HepG2 (cell line): ENCODE measurements around the gene ANKRD17. TPM values are rescaled to one million over a fixed set of nuclear protein-coding genes. Genes with fewer than 3 reads are reported as not detected.

Source experiments
- ATAC-seq: fragments of 200-7000 bp; cut with Tn5 transposase; 3 replicates; pipeline ENCODE4 v1.9.1; 2020; ENCODE audit warnings: mild to moderate bottlenecking, moderate library complexity
- BruUV-seq: library from RNA; stranded (reverse); fragments of 400-500 nt; replicated peaks from 2 replicates; lab custom pipeline; 2021; lab: Mats Ljungman, UMichigan
- CTCF ChIA-PET: fragments of 300-600 bp; formaldehyde crosslinking; extraction: SDS; loops from one replicate; lab custom pipeline; 2021; ENCODE audit warnings: low total read pairs, inconsistent platforms, low intra/inter-chr PET ratio; lab: Yijun Ruan, JAX
- POLR2A ChIA-PET: fragments of 350-600 bp; sonication (Branson Sonifier 250); formaldehyde crosslinking; loops from one replicate; lab custom pipeline; 2020; ENCODE audit warnings: antibody characterized with exemption, inconsistent platforms; lab: Yijun Ruan, JAX
- DNase-seq: peaks from one replicate; pipeline ENCODE4 v3.0.0-alpha.2; 2015; ENCODE audit warnings: low spot score
- FAIRE-seq: peaks from 3 replicates; lab custom pipeline; 2011; peaks lifted over from hg19 to GRCh38; lab: Jason Lieb, UNC
- H2AFZ ChIP-seq: one replicate; pipeline ENCODE4 v1.6.1; 2011; ENCODE audit warnings: low read length, inconsistent platforms
- H3K27ac ChIP-seq: fragments of 300-600 bp; 3 replicates; pipeline ENCODE4 v1.8.0; 2011; ENCODE audit warnings: mixed run types, mild to moderate bottlenecking, mixed read lengths, low read length, inconsistent platforms; ENCODE audit not compliant: insufficient read depth; ENCODE audit errors: extremely low read length
- H3K27me3 ChIP-seq, 2 experiments: fragments of 200-600 bp in 1 of 2; 2 replicates in 1 of 2; 3 replicates in 1 of 2; pipeline versions ENCODE4 v1.6.0 to v1.8.0; 2011; ENCODE audit warnings: low read length in 2 of 2, mild to moderate bottlenecking in 2 of 2, moderate library complexity in 2 of 2, inconsistent platforms in 1 of 2; ENCODE audit not compliant: insufficient read depth in 2 of 2, control insufficient read depth in 1 of 2
- H3K36me3 ChIP-seq, 2 experiments: fragments of 200-600 bp in 1 of 2; replicated peaks in 1 of 2; 2 replicates in 1 of 2; 3 replicates in 1 of 2; pipeline versions ENCODE4 v1.5.1 to v1.8.0; 2011; ENCODE audit warnings: low read length in 2 of 2, inconsistent platforms in 1 of 2; ENCODE audit not compliant: insufficient read depth in 2 of 2, control insufficient read depth in 1 of 2
- H3K4me1 ChIP-seq: 2 replicates; pipeline ENCODE4 v1.5.1; 2012; ENCODE audit warnings: low read length, inconsistent platforms; ENCODE audit not compliant: insufficient read depth
- H3K4me2 ChIP-seq: 2 replicates; pipeline ENCODE4 v1.6.0; 2011; ENCODE audit warnings: low read depth, low read length, inconsistent platforms
- H3K4me3 ChIP-seq, 3 experiments: fragments of 200-600 bp in 1 of 3; sonication (generic), shearing (Covaris generic) in 1 of 3; replicated peaks in 1 of 3; 2 replicates each; pipeline ENCODE4 v1.5.1; 2011 to 2016; ENCODE audit warnings: low read length in 3 of 3, inconsistent platforms in 2 of 3, low read depth in 2 of 3, mild to moderate bottlenecking in 2 of 3, control low read depth in 1 of 3, mixed read lengths in 1 of 3; ENCODE audit not compliant: insufficient read depth in 1 of 3
- H3K79me2 ChIP-seq: one replicate; pipeline ENCODE4 v1.6.1; 2011; ENCODE audit warnings: low read length, inconsistent platforms; ENCODE audit not compliant: insufficient read depth
- H3K9ac ChIP-seq: 2 replicates; pipeline ENCODE4 v1.6.0; 2011; ENCODE audit warnings: mild to moderate bottlenecking, low read depth, low read length, inconsistent platforms; ENCODE audit not compliant: insufficient read depth
- H3K9me3 ChIP-seq: 2 replicates; pipeline ENCODE4 v1.5.1; 2012; ENCODE audit warnings: mild to moderate bottlenecking, low read length
- H4K20me1 ChIP-seq: 2 replicates; pipeline ENCODE4 v1.6.0; 2011; ENCODE audit warnings: inconsistent platforms, mild to moderate bottlenecking, low read length, moderate library complexity; ENCODE audit not compliant: insufficient read depth
- CEBPB ChIP-seq: IDR thresholded peaks from 2 replicates; pipeline ENCODE4 v1.6.1; 2011; ENCODE audit warnings: low read depth, low read length, improper control_type of control experiment, borderline replicate concordance
- ESRRA ChIP-seq: sonication (generic); formaldehyde crosslinking; IDR thresholded peaks from 2 replicates; pipeline ENCODE4 v1.5.1; 2020; ENCODE audit warnings: mild to moderate bottlenecking, low read depth, missing genetic modification reagents
- GMEB2 ChIP-seq: IDR thresholded peaks from 2 replicates; pipeline ENCODE4 v1.6.1; 2016; ENCODE audit warnings: missing biosample characterization, missing genetic modification reagents, low read depth
- NFIB ChIP-seq: sonication (generic); formaldehyde crosslinking; IDR thresholded peaks from 2 replicates; pipeline ENCODE4 v1.9.0; 2021; ENCODE audit warnings: missing genetic modification reagents, mild to moderate bottlenecking, borderline replicate concordance
- NR2C2 ChIP-seq: sonication (generic); formaldehyde crosslinking; IDR thresholded peaks from 2 replicates; pipeline ENCODE4 v1.4.0; 2020; ENCODE audit warnings: missing genetic modification reagents, mild to moderate bottlenecking, moderate library complexity, borderline replicate concordance
- PHF21A ChIP-seq: sonication (generic); formaldehyde crosslinking; IDR thresholded peaks from 2 replicates; pipeline ENCODE4 v1.5.0; 2020; ENCODE audit warnings: mild to moderate bottlenecking, missing genetic modification reagents
- PHF8 ChIP-seq: sonication (generic); formaldehyde crosslinking; IDR thresholded peaks from 2 replicates; pipeline ENCODE4 v1.5.0; 2020; ENCODE audit warnings: missing genetic modification reagents
- RBM22 ChIP-seq: fragments of 200-400 bp; formaldehyde crosslinking; optimal IDR thresholded peaks from 2 replicates; pipeline ENCODE3; 2017; ENCODE audit warnings: mild to moderate bottlenecking, low read length, moderate library complexity
- SMYD3 ChIP-seq: sonication (generic); formaldehyde crosslinking; IDR thresholded peaks from 2 replicates; pipeline ENCODE4 v1.8.1; 2023; ENCODE audit warnings: mild to moderate bottlenecking, missing genetic modification reagents
- ZNF740 ChIP-seq: sonication (generic); formaldehyde crosslinking; IDR thresholded peaks from 2 replicates; pipeline ENCODE4 v1.4.0; 2020; ENCODE audit warnings: missing genetic modification reagents
- WGBS: methylation state at CpG from one replicate; pipeline ENCODE4 v1.1.6; 2017; ENCODE audit warnings: low lambda C conversion rate; 5-methylcytosine and 5-hydroxymethylcytosine counted together
- in situ Hi-C: cut with HindIII; loops from 2 replicates; pipeline ENCODE4 v1.10.0; 2017; ENCODE audit warnings: low pct_unique_long_range_greater_than_20kb; ENCODE audit not compliant: extremely low pct_ligation_motif_present
- intact Hi-C: fragments of 100-400 bp; cut with micrococcal nuclease; formaldehyde crosslinking; loops from one replicate; pipeline ENCODE4 v1.10.0; 2022; ENCODE audit not compliant: unreplicated experiment
- polyA plus RNA-seq, 8 experiments: library from polyadenylated mRNA; depleted of rRNA in 3 of 8; stranded (reverse) in 7 of 8; unstranded in 1 of 8; fragments of >200 nt; fragmentation: Illumina TruSeq in 4 of 8; extraction: Trizol in 4 of 8; gene quantifications; 2 replicates each; pipeline versions ENCODE4 v1.2.1 to v1.2.3, GENCODE V29; 2011 to 2016; ENCODE audit warnings: low read depth in 4 of 8, missing spikeins in 1 of 8, mixed read lengths in 1 of 8; ENCODE audit not compliant: insufficient read depth in 1 of 8
- total RNA-seq, 5 experiments: library from RNA; depleted of rRNA; stranded (reverse); fragments of >200 nt; fragmentation: Illumina TruSeq; extraction: Trizol; gene quantifications; 2 replicates each; pipeline ENCODE4 v1.2.3, GENCODE V29; 2016; ENCODE audit warnings: low read depth in 1 of 5
- TF ChIP-seq, protein P1 (sequence below): IDR thresholded peaks from 2 replicates; pipeline ENCODE4 v1.6.1; 2018; ENCODE audit warnings: missing genetic modification reagents
- TF ChIP-seq, protein P2 (sequence below): sonication (generic); formaldehyde crosslinking; IDR thresholded peaks from 2 replicates; pipeline ENCODE4 v1.4.0; 2020; ENCODE audit warnings: low read depth, missing genetic modification reagents

The ANKRD17 gene
- total and polyA plus RNA-seq, 2 of the 13 experiments (the other 11 are each of a cell fraction or from before 2014, with no cell fraction given) = 55.7 to 61.1 TPM

DNA sequence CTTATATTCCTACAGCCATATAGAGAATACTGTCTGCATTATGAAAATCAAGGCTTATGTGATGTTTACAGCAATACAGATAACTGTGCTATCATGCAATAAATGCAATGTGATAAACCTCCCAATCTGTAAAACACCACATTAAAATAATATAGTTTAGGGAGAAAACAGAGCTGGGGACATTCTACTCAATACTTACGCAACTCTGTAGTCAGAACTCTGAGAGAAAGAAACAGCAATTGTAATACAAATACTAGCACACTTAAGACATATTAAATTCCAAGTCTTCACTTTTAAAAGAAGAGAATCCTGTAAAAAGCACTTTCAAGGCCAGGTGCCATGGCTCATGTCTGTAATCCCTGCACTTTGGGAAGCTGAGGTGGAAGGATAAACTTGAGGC is 61.4 kb downstream of the ANKRD17 start:
- ATAC-seq (no peak), DNase-seq (no peak), FAIRE-seq (no peak)
- ChIA-PET POLR2A (no interaction called here), CTCF (no interaction called here)
- Histone ChIP-seq H3K9me3 (no peaks in the 10 kb centered on the region), H3K4me2 (no peak overlapping the region), H3K27me3 (no peaks in the 10 kb centered on the region), H3K27ac (no peak overlapping the region), H3K4me3 (no peak overlapping the region), H3K79me2 (peaks cover 92% of the 10 kb centered on the region), H3K9ac (no peak overlapping the region), H4K20me1 (peaks cover 18% of the 10 kb centered on the region), H2AFZ (no peak overlapping the region), H3K4me1 (no peaks in the 10 kb centered on the region), H3K36me3 (peaks cover 0 to 7% of the 10 kb centered on the region in 2 experiments; a peak in 2 of 5 replicates)
- in situ Hi-C loops (no loop called here), intact Hi-C loops (loop anchor here (5.0 kb wide), 1 partner anchor 40 kb away; no protein-coding TSS in a partner anchor)
- WGBS = 96% methylated on average over 1 of the region's 1 CpG
- no TSS peak for BruUV-seq
- peak; percentile 16 for TF ChIP-seq RBM22
- no peak for TF ChIP-seq ZNF740 (CRISPR knock-in tag)
- 0 out of 2 replicates have a peak, but pooled peaks have one; percentile 60 for TF ChIP-seq CEBPB
- no peak for TF ChIP-seq NR2C2 (CRISPR knock-in tag)
- TF ChIP-seq, protein P1, sequence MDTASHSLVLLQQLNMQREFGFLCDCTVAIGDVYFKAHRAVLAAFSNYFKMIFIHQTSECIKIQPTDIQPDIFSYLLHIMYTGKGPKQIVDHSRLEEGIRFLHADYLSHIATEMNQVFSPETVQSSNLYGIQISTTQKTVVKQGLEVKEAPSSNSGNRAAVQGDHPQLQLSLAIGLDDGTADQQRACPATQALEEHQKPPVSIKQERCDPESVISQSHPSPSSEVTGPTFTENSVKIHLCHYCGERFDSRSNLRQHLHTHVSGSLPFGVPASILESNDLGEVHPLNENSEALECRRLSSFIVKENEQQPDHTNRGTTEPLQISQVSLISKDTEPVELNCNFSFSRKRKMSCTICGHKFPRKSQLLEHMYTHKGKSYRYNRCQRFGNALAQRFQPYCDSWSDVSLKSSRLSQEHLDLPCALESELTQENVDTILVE (CRISPR knock-in tag) = no peak

- Histone ChIP-seq H3K79me2 (peaks cover 91% of the 10 kb centered on the region), H3K4me1 (no peaks in the 10 kb centered on the region), H3K9me3 (no peaks in the 10 kb centered on the region), H3K36me3 (peaks cover 3 to 20% of the 10 kb centered on the region in 2 experiments; a peak in 4 of 5 replicates), H3K27ac (no peak overlapping the region), H3K4me3 (no peak overlapping the region), H3K27me3 (no peaks in the 10 kb centered on the region), H3K4me2 (no peak overlapping the region), H3K9ac (no peak overlapping the region), H2AFZ (no peak overlapping the region), H4K20me1 (peaks cover 9% of the 10 kb centered on the region)
- POLR2A ChIA-PET = no interaction called here
- WGBS = 100% methylated on average over 2 of the region's 2 CpGs
- intact Hi-C loops (no loop called here), in situ Hi-C loops (no loop called here)
- CTCF ChIA-PET = no interaction called here
- DNase-seq (no peak), ATAC-seq (no peak), FAIRE-seq (no peak)
- BruUV-seq = no TSS peak
- TF ChIP-seq SMYD3 (CRISPR knock-in tag) (no peak), GMEB2 (no peak), NFIB (no peak), PHF8 (CRISPR knock-in tag) (no peak), ESRRA (CRISPR knock-in tag) (no peak), PHF21A (no peak)
- TF ChIP-seq, protein P2, sequence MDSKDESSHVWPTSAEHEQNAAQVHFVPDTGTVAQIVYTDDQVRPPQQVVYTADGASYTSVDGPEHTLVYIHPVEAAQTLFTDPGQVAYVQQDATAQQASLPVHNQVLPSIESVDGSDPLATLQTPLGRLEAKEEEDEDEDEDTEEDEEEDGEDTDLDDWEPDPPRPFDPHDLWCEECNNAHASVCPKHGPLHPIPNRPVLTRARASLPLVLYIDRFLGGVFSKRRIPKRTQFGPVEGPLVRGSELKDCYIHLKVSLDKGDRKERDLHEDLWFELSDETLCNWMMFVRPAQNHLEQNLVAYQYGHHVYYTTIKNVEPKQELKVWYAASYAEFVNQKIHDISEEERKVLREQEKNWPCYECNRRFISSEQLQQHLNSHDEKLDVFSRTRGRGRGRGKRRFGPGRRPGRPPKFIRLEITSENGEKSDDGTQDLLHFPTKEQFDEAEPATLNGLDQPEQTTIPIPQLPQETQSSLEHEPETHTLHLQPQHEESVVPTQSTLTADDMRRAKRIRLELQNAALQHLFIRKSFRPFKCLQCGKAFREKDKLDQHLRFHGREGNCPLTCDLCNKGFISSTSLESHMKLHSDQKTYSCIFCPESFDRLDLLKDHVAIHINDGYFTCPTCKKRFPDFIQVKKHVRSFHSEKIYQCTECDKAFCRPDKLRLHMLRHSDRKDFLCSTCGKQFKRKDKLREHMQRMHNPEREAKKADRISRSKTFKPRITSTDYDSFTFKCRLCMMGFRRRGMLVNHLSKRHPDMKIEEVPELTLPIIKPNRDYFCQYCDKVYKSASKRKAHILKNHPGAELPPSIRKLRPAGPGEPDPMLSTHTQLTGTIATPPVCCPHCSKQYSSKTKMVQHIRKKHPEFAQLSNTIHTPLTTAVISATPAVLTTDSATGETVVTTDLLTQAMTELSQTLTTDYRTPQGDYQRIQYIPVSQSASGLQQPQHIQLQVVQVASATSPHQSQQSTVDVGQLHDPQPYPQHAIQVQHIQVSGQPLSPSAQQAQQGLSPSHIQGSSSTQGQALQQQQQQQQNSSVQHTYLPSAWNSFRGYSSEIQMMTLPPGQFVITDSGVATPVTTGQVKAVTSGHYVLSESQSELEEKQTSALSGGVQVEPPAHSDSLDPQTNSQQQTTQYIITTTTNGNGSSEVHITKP (CRISPR knock-in tag) = no peak
Measured at GRCh38 chr4:73194064-73194463, 64.5 kb downstream of the ANKRD17 start.
